Gastrocnemius medialis (tissue), 4 donors: ENCODE results near the gene ZNF446. TPM values are rescaled to one million over a fixed set of nuclear protein-coding genes. Genes with fewer than 3 reads are reported as not detected.

Experiments
- ATAC-seq, 2 donors: fragments of 150-250 bp; one replicate each; pipeline ENCODE4 v1.9.1; 2016
- DNase-seq, 2 donors: peaks; one replicate each; pipeline ENCODE4 v3.0.0-alpha.2; 2019
- H3K27ac ChIP-seq, 4 donors: fragments of 200-600 bp; sonication (generic); 1 replicate in 1 of 4; 2 replicates in 3 of 4; pipeline ENCODE4 v1.5.1; 2016 to 2018; ENCODE audit warnings: mild to moderate bottlenecking in 2 of 4, moderate library complexity in 1 of 4
- H3K27me3 ChIP-seq, 3 donors: fragments of 200-600 bp; sonication (generic) in 2 of 3; 1 replicate in 1 of 3; 2 replicates in 2 of 3; pipeline versions ENCODE4 v1.5.1 to v1.6.0; 2016 to 2019; ENCODE audit warnings: mild to moderate bottlenecking in 1 of 3, moderate library complexity in 1 of 3
- H3K36me3 ChIP-seq, 2 donors: fragments of 200-600 bp; sonication (generic) in 1 of 2; one replicate each; pipeline ENCODE4 v1.5.1; 2017 to 2018
- H3K4me1 ChIP-seq, 2 donors: fragments of 200-600 bp; sonication (generic) in 1 of 2; one replicate each; pipeline ENCODE4 v1.5.1; 2016 to 2017; ENCODE audit warnings: mild to moderate bottlenecking in 2 of 2
- H3K4me3 ChIP-seq, 4 donors: fragments of 200-600 bp; sonication (generic) in 3 of 4; 1 replicate in 1 of 4; 2 replicates in 3 of 4; pipeline ENCODE4 v1.5.1; 2016 to 2019; ENCODE audit warnings: mild to moderate bottlenecking in 2 of 4
- H3K9me3 ChIP-seq, 3 donors: fragments of 200-600 bp; sonication (generic) in 2 of 3; 1 replicate in 1 of 3; 2 replicates in 2 of 3; pipeline ENCODE4 v1.5.1; 2016 to 2019
- CTCF ChIP-seq, 5 experiments: fragments of 450-650 bp in 3 of 5; fragments of 200-600 bp in 2 of 5; sonication (generic) in 2 of 5; IDR thresholded peaks in 4 of 5; conservative IDR thresholded peaks in 1 of 5; 1 replicate in 4 of 5; 2 replicates in 1 of 5; pipeline ENCODE4 v1.5.1; 2016 to 2019; ENCODE audit warnings: antibody characterized with exemption in 5 of 5, mild to moderate bottlenecking in 3 of 5, moderate library complexity in 3 of 5
- POLR2A ChIP-seq, 2 donors: fragments of 450-650 bp; IDR thresholded peaks; one replicate each; pipeline ENCODE4 v1.6.1; 2017; ENCODE audit warnings: antibody characterized with exemption in 2 of 2, mild to moderate bottlenecking in 2 of 2, moderate library complexity in 2 of 2
- in situ Hi-C, 4 donors: fragments of 200-750 bp; cut with MboI; loops; one replicate each; pipeline versions ENCODE4 v1.15.0 to v1.8.0; 2017; ENCODE audit warnings: low sequenced_read_pairs in 4 of 4
- intact Hi-C: fragments of 100-400 bp; cut with DNase I; formaldehyde crosslinking; loops from one replicate; pipeline ENCODE4 v1.15.1; 2023; ENCODE audit warnings: low total_unique reads
- total RNA-seq, 4 donors: library from RNA; depleted of rRNA; stranded (reverse); fragments of >200 nt; gene quantifications; one replicate each; pipeline versions ENCODE4 v1.1.0 to v1.2.3, GENCODE V29; 2016

Gene ZNF446
- total RNA-seq, 4 donors from 2014 or later, result 7.5 to 13.1 (median 8.9) TPM

GRCh38 chr19:58456111-58456510 is 20.0 kb upstream of the ZNF446 start:
- no peaks in the 10 kb centered on the region for H3K27me3 ChIP-seq
- in situ Hi-C loops, result no loop called here
- no peaks in the 10 kb centered on the region for H3K9me3 ChIP-seq
- no peak overlapping the region for H3K4me3 ChIP-seq
- H3K4me1 ChIP-seq, result peaks cover 4 to 5% of the 10 kb centered on the region in 2 donors
- no peak for ATAC-seq
- intact Hi-C loops, result no loop called here
- DNase-seq, result no peak
- peaks cover 0 to 28% of the 10 kb centered on the region in 2 donors for H3K36me3 ChIP-seq
- TF ChIP-seq POLR2A (IDR thresholded peaks at IDR 0.05) (no peak), CTCF (IDR thresholded peaks at IDR 0.05 in 4 of 5, conservative IDR thresholded peaks at IDR 0.05 in 1 of 5) (no peak)
- no peak overlapping the region for H3K27ac ChIP-seq

- H3K36me3 ChIP-seq, result peaks cover 0 to 21% of the 10 kb centered on the region in 2 donors
- no peaks in the 10 kb centered on the region for H3K4me1 ChIP-seq
- ATAC-seq, result no peak
- no peaks in the 10 kb centered on the region for H3K9me3 ChIP-seq
- H3K27me3 ChIP-seq, result no peaks in the 10 kb centered on the region
- in situ Hi-C loops, result no loop called here
- no peak for DNase-seq
- no peak overlapping the region for H3K27ac ChIP-seq
- intact Hi-C loops, result no loop called here
- TF ChIP-seq CTCF (IDR thresholded peaks at IDR 0.05 in 4 of 5, conservative IDR thresholded peaks at IDR 0.05 in 1 of 5) (no peak), POLR2A (IDR thresholded peaks at IDR 0.05) (no peak)
- no peak overlapping the region for H3K4me3 ChIP-seq
Observed at GRCh38 chr19:58460039-58460438, 16.1 kb upstream of the ZNF446 start.

- peak overlapping the region in 2 of 4 donors; percentile 89 to 92 for H3K27ac ChIP-seq
- peak; percentile 14 to 25 for ATAC-seq
Observed at GRCh38 chr19:58466089-58466759, 9.9 kb upstream of the ZNF446 start.

GRCh38 chr19:58466760-58467589 is 9.2 kb upstream of the ZNF446 start, which contains the start of gene ZNF324:
Gene ZNF324 (plus strand): TSS chr19:58467080. CDS start chr19:58469186, 2,106 bp downstream.
- Histone ChIP-seq H3K27me3 (no peaks in the 10 kb centered on the region), H3K9me3 (no peaks in the 10 kb centered on the region), H3K4me1 (peaks cover 10 to 13% of the 10 kb centered on the region in 2 donors), H3K4me3 (peak within 1 kb of the TSS; percentile 87 to 100 (median 99)), H3K36me3 (peaks cover 0 to 24% of the 10 kb centered on the region in 2 donors), H3K27ac (peak within 1 kb of the TSS; percentile 68 to 92 (median 88))
- intact Hi-C loops (loop anchor here (1.0 to 5.0 kb wide), 5 partner anchors 8 to 80 kb away; partner anchors contain the start of genes RPS5, ZNF132, ZNF324B and ZNF584), in situ Hi-C loops (no loop called here)
- peak; percentile 99 for ATAC-seq
- TF ChIP-seq CTCF (IDR thresholded peaks at IDR 0.05 in 4 of 5, conservative IDR thresholded peaks at IDR 0.05 in 1 of 5) (no peak), POLR2A (IDR thresholded peaks at IDR 0.05) (peak; percentile 63 to 71)
- DNase-seq, result peak; percentile 97

More at GRCh38 chr19:58466089-58466759, 9.9 kb upstream of the ZNF446 start:
- H3K36me3 ChIP-seq, result peaks cover 0 to 19% of the 10 kb centered on the region in 2 donors
- intact Hi-C loops, result loop anchor here (1.0 to 5.0 kb wide), 4 partner anchors 15 to 79 kb away; partner anchors contain the start of genes RPS5, ZNF132, ZNF324B and ZNF584
- H3K27me3 ChIP-seq, result no peaks in the 10 kb centered on the region
- H3K4me3 ChIP-seq, result peak overlapping the region; percentile 87 to 100 (median 99)
- DNase-seq, result no peak
- H3K4me1 ChIP-seq, result peaks cover 10 to 13% of the 10 kb centered on the region in 2 donors
- no peaks in the 10 kb centered on the region for H3K9me3 ChIP-seq
- TF ChIP-seq CTCF (IDR thresholded peaks at IDR 0.05 in 4 of 5, conservative IDR thresholded peaks at IDR 0.05 in 1 of 5) (no peak), POLR2A (IDR thresholded peaks at IDR 0.05) (no peak)
- in situ Hi-C loops, result no loop called here
